ENCODE results near the gene RCAN1.

GRCh38 chr21:34560609-34561008 is 54.3 kb downstream of the RCAN1 start:
- TF ChIP-seq CTCF (conservative IDR thresholded peaks at IDR 0.05; ENCODE audit: low read depth, low read length) (no peak), EZH2 (IDR thresholded peaks at IDR 0.05; ENCODE audit: borderline replicate concordance, low read depth, low read length, poor library complexity, severe bottlenecking) (no peak)
